Measurements from ENCODE around the gene LIPA.
"Not testable (repeated sequence)": the region's sequence is repeated elsewhere in the genome, so short reads cannot be mapped to it uniquely, and the experiment has no call there.

Gene LIPA

GRCh38 chr10:89251409-89252224 is at the start of gene LIPA:
Gene LIPA, minus strand, starts transcription at chr10:89251775. Its CDS starts 4,127 bp downstream, at chr10:89247648.
- peak; percentile 83 to 96 for DNase-seq

GRCh38 chr10:89301232-89301631 is 49.7 kb upstream of the LIPA start:
- no peak for DNase-seq

- DNase-seq = no peak
These were observed 47.5 kb upstream of the LIPA start for GRCh38 chr10:89299031-89299430.

DNA sequence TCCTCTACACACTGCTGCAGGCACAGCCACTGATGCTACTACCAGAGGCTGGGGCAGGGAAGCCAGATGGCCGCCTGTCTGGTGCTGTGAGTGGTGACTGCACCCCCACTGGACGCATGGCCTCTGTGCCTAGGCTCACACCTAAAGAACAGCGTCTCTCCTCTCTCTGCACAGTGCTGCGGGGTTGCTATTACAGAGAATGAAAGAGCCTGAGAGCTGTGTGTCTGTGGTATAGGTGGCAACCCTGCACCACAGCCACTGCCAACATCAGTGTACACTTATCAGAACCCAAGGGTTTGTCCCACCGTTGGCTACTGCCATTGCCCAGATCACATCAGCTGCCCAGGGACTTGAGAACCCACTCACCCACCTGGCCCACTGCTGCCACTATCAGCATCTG is 46.2 kb upstream of the LIPA start:
- no peak for DNase-seq

- no peak for DNase-seq
These were observed 45.8 kb upstream of the LIPA start for GRCh38 chr10:89297356-89297755.

DNA sequence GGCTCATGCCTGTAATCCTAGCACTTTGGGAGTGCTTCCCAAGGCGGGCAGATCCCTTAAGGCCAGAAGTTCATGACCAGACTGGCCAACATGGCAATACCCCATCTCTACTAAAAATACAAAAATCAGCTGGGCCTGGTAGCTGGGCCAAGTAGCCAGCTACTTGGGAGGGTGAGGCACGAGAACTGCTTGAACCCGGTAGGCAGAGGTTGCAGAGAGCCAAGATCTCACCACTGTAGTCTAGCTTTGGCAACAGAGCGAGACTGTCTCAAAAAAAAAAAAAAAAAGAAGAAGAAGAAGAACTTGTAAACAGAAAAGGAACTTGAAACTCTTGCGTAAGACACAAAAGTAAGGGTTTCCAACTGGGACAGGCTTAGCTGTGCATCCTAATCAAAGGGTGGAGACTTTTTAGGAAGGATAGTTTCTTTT is 44.7 kb upstream of the LIPA start:
- DNase-seq = no peak

- DNase-seq = no peak
These were observed 44.0 kb upstream of the LIPA start for GRCh38 chr10:89295597-89295996.

DNA sequence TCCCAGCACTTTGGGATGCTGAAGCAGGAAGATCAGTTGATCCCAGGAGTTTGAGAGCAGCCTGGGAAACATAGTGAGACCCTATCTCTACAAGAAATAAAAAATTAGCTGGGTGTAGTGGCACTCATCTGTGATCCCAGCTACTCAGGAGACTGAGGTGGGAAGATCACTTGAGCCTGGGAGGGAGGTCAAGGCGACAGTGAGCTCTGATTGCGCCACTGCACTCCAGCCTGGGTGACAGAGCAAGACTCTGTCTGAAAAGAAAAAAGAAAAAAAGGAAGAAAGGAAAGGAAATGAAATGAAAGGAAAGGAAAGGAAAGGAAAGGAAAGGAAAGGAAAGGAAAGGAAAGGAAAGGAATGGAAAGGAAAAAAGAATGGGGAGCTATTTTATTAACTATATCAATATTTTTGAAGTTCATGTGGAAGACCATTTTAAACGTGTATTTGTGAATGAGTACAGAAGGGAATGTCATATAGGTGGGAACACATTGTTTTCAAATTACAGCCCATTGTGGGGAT is 43.2 kb upstream of the LIPA start:
- no peak for DNase-seq

DNA sequence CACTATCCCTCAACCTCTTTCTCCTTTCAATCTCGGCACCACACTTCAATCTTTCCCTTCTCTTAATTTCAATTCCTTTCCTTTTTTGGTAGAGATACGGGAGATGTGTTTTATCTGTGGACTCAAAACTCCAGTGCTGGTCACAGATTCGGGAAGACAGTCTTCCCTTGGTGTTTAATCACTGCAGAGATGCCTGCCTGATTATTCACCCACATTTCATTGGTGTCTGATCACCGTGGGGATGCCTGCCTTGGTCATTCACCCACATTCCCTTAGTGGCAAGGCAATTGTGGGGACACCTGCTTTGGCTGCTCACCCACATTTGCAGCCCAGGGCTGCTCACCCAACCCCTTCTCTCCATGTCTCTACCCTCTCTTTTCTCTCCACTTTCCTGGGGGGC is 33.7 kb upstream of the LIPA start:
- DNase-seq = not testable (repeated sequence)

DNA sequence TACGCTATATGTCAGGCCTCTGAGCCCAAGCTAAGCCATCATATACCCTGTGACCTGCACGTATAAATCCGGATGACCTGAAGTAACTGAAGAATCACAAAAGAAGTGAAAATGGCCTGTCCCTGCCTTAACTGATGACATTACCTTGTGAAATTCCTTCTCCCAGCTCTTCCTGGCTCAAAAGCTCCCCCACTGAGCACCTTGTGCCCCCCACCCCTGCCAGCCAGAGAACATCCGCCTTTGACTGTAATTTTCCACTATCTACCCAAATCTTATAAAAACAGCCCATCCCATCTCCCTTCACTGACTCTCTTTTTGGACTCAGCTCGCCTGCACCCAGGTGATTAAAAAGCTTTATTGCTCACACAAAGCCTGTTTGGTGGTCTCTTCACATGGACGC is 33.1 kb upstream of the LIPA start:
- not testable (repeated sequence) for DNase-seq

DNA sequence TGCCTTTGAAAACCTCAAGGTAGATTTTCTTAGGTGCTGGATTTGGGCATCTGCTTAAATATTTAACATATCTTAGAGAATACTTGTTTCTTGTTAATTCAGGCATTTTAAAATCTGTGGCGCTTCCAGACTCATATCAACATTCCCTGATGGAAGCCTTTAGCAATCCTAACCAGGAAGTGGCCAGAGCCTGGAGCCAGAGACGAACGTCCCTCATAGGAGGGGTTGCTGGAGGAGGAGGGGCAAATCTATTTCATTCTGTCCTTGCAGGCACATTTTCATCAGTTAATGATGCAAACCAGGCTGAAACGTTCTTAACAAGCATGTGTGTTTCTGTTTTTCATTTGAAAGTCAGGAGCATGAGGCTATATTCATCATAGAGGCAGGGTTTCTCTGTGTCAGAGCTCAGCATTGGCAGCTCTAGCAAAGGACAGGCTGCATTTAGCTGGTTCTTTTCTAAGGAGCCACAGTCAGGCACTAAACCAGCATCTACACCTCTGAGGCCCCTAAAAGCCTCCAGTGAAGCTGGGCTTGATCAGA is 32.4 kb upstream of the LIPA start:
- DNase-seq = peak in 1 of 2 experiments; percentile 31

- no peak for DNase-seq
These were observed 31.7 kb upstream of the LIPA start for GRCh38 chr10:89283025-89283935.

- peak in 1 of 2 experiments; percentile 15 for DNase-seq
These were observed 30.2 kb upstream of the LIPA start for GRCh38 chr10:89281606-89282395.

GRCh38 chr10:89280508-89280907 is 28.9 kb upstream of the LIPA start:
- DNase-seq = no peak

- DNase-seq = peak in 1 of 2 experiments; percentile 49
These were observed 27.9 kb upstream of the LIPA start for GRCh38 chr10:89279421-89279869.

- no peak for DNase-seq
These were observed 27.4 kb upstream of the LIPA start for GRCh38 chr10:89278900-89279392.

- peak in 1 of 2 experiments; percentile 50 for DNase-seq
These were observed 26.5 kb upstream of the LIPA start for GRCh38 chr10:89278034-89278535.

DNA sequence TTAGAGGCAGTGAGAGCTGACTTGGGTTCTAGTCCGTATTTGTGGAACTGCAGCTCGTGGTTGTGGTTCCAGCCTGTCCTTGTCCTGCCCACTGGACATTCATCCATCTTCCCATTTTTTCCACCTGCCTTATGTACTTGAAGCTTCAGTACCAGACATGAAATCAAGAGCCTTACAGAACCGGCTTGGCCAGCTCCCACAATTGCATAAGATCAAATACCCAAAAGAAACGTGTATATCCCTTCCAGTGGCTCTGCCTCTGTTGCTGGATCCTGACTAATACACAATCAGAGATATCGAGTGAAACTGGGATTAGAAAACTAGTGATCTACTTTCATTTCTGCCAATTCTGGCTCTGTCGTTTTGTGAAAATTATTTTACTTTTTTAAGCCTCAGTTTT is 23.8 kb upstream of the LIPA start:
- DNase-seq = no peak

DNA sequence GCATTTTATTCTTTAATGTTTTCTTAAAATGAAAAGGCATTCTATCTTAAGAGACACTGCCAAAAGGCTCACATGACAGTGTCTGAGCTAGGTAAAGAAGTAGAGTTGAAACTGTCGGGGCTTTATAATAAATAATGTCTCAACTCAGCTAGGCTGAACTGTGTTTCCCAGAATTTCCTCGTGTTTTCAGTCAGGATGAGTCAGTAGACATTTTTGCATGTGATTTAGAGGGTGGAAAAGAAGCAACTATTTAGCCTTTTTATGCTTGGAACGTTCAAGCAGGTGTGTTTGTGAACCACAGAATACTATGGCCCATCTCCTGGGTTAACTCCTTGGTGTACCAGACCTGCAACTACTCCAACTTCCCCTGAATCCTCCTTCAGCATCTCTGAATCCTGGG is 23.4 kb upstream of the LIPA start:
- no peak for DNase-seq

DNA sequence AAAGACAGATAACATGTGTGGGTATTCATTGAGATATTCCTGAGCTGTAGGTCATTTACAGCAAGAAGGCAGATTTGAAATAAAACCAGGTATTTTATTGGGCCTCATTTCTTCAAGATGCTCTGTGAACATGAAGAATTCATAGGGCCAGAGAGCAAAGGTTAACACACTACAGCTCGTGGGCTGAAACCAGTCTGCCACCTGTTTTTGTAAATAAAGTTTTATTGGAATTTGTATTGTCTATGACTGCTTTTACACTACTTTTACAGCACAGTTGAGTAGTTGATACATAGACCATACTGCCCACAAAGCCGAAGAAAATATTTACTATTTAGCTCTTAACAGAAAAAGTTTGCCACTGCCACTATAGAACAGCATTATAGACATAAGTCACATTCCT is 22.1 kb upstream of the LIPA start:
- DNase-seq = no peak

- no peak for DNase-seq
These were observed 20.0 kb upstream of the LIPA start for GRCh38 chr10:89271532-89271931.

DNA sequence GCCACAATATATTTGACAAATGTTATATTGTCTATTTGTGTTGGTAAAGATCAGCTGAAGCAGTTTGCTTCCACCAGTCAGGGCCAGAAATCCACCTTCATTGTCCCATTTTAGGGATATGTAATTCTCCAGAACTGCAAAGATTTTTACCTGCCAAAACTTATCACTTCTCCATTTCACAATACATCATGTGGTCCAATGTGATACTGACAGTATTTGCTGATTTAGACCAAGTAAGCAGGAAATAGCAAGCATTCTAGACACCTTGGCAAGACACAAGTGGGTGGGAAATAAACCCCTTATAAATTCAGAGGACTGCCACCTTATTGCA is 18.5 kb upstream of the LIPA start:
- DNase-seq = no peak

Measured in NCI-H446 (cell line).